ENCODE measurements around the gene APOM. TPM values are rescaled to one million over a fixed set of nuclear protein-coding genes. Genes with fewer than 3 reads are reported as not detected.

Gene APOM
- 2.6 and 4.2 TPM in 2 replicates for total RNA-seq (ENCODE audit: low replicate concordance)

GRCh38 chr6:31655349-31656237 is at the start of gene APOM:
Gene APOM (plus strand): TSS chr6:31655894. CDS start chr6:31655967, 73 bp downstream.
- Histone ChIP-seq H3K36me3 (peaks cover 5% of the 10 kb centered on the region), H3K9me3 (ENCODE audit: low read depth) (no peaks in the 10 kb centered on the region), H4K20me1 (ENCODE audit: low read depth) (peaks cover 16% of the 10 kb centered on the region), H3K79me2 (ENCODE audit: low read depth) (peaks cover 59% of the 10 kb centered on the region), H3K4me1 (peaks cover 25% of the 10 kb centered on the region), H3F3A (ENCODE audit: low read depth) (peaks cover 43% of the 10 kb centered on the region), H3K27ac (no peak within 1 kb of the TSS), H3K27me3 (no peaks in the 10 kb centered on the region), H3K4me2 (no peak within 1 kb of the TSS), H3K4me3 (no peak within 1 kb of the TSS), H2AFZ (replicated peaks) (no peak within 1 kb of the TSS), H3K9ac (no peak within 1 kb of the TSS)
- DNase-seq (ENCODE audit: low spot score), result no peak
- peaks cover 12% of the 10 kb centered on the region for H3K27me3 Mint-ChIP-seq (ENCODE audit: insufficient read depth, low read depth)
- no peak for TF ChIP-seq CTCF (IDR thresholded peaks at IDR 0.05)
- no peak for TF ChIP-seq EZH2phosphoT487 (IDR thresholded peaks at IDR 0.05)
- TF ChIP-seq EZH2 (IDR thresholded peaks at IDR 0.05), result no peak
- no peaks in the 10 kb centered on the region for H3K9me3 Mint-ChIP-seq
- H3K36me3 Mint-ChIP-seq, result peaks cover 26% of the 10 kb centered on the region
- H3K4me3 Mint-ChIP-seq, result peak within 1 kb of the TSS; percentile 48
- no peak within 1 kb of the TSS for H3K27ac Mint-ChIP-seq
- peaks cover 50% of the 10 kb centered on the region for H3K4me1 Mint-ChIP-seq

- H3F3A ChIP-seq (ENCODE audit: low read depth), result no peaks in the 10 kb centered on the region
These were observed 48.4 kb upstream of the APOM start for GRCh38 chr6:31607317-31607716.

GRCh38 chr6:31609519-31610406 is 45.9 kb upstream of the APOM start:
- H2AFZ ChIP-seq (replicated peaks), result no peak overlapping the region
- H3K27me3 ChIP-seq, result no peaks in the 10 kb centered on the region
- peaks cover 2% of the 10 kb centered on the region for H3K4me1 Mint-ChIP-seq

More at GRCh38 chr6:31607317-31607716, 48.4 kb upstream of the APOM start:
- DNase-seq (ENCODE audit: low spot score), result no peak
- Histone ChIP-seq H3K9me3 (ENCODE audit: low read depth) (no peaks in the 10 kb centered on the region), H3K9ac (no peak overlapping the region), H3K4me1 (no peaks in the 10 kb centered on the region), H2AFZ (replicated peaks) (no peak overlapping the region), H3K79me2 (ENCODE audit: low read depth) (no peaks in the 10 kb centered on the region), H3K4me3 (no peak overlapping the region), H3K27me3 (no peaks in the 10 kb centered on the region), H3K27ac (no peak overlapping the region), H3K4me2 (no peak overlapping the region), H4K20me1 (ENCODE audit: low read depth) (no peaks in the 10 kb centered on the region), H3K36me3 (no peaks in the 10 kb centered on the region)
- no peak overlapping the region for H3K4me3 Mint-ChIP-seq
- H3K27ac Mint-ChIP-seq, result no peak overlapping the region
- H3K4me1 Mint-ChIP-seq, result no peaks in the 10 kb centered on the region
- H3K9me3 Mint-ChIP-seq, result no peaks in the 10 kb centered on the region
- H3K27me3 Mint-ChIP-seq (ENCODE audit: insufficient read depth, low read depth), result no peaks in the 10 kb centered on the region
- H3K36me3 Mint-ChIP-seq, result no peaks in the 10 kb centered on the region
- TF ChIP-seq CTCF (IDR thresholded peaks at IDR 0.05), result no peak
- no peak for TF ChIP-seq EZH2 (IDR thresholded peaks at IDR 0.05)
- TF ChIP-seq EZH2phosphoT487 (IDR thresholded peaks at IDR 0.05), result no peak

More at GRCh38 chr6:31609519-31610406, 45.9 kb upstream of the APOM start:
- Mint-ChIP-seq H3K27ac (no peak overlapping the region), H3K9me3 (no peaks in the 10 kb centered on the region), H3K27me3 (ENCODE audit: insufficient read depth, low read depth) (no peaks in the 10 kb centered on the region), H3K4me3 (no peak overlapping the region), H3K36me3 (no peaks in the 10 kb centered on the region)
- no peaks in the 10 kb centered on the region for H3K79me2 ChIP-seq (ENCODE audit: low read depth)
- H3K27ac ChIP-seq, result no peak overlapping the region
- H3K4me2 ChIP-seq, result no peak overlapping the region
- no peaks in the 10 kb centered on the region for H3K9me3 ChIP-seq (ENCODE audit: low read depth)
- no peaks in the 10 kb centered on the region for H4K20me1 ChIP-seq (ENCODE audit: low read depth)
- DNase-seq (ENCODE audit: low spot score), result no peak
- H3K4me3 ChIP-seq, result no peak overlapping the region
- no peaks in the 10 kb centered on the region for H3K4me1 ChIP-seq
- no peaks in the 10 kb centered on the region for H3F3A ChIP-seq (ENCODE audit: low read depth)
- TF ChIP-seq EZH2phosphoT487 (IDR thresholded peaks at IDR 0.05), result no peak
- no peak for TF ChIP-seq EZH2 (IDR thresholded peaks at IDR 0.05)
- TF ChIP-seq CTCF (IDR thresholded peaks at IDR 0.05), result no peak
- H3K36me3 ChIP-seq, result no peaks in the 10 kb centered on the region
- no peak overlapping the region for H3K9ac ChIP-seq
